Activated T-helper 9 cell treated with anti-CD3 and anti-CD28 coated beads, Interleukin-2, amount 50 U/mL, for 16 hours (primary cell): Measurements from ENCODE around the gene ATP8B3.
A peak's percentile ranks its signal among the peaks of the same experiment; 100 is the strongest.
"Not testable (repeated sequence)": the region's sequence is repeated elsewhere in the genome, so short reads cannot be mapped to it uniquely, and the experiment has no call there.

Experiments used
- DNase-seq: peaks from one replicate; pipeline ENCODE4 v3.0.0-alpha.2; 2020; ENCODE audit warnings: low read depth

Gene ATP8B3

DNA sequence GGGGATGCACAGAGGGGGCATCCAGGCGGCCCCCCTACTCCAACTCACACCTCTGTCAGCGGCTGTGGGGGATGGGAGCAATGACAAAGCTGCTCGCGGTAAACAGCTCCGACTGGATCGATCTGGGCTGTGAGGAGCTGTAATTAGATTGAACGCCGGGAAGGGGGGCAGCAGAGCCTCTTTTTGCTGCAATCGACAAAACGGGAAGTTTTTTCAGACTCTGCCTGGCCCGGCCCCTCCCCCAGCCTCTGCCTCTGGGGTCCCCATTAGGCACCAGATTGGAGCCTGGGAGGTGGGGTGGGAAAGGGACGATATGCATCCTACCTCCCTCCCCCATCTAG lies 42.5 kb downstream of the ATP8B3 start:
- no peak for DNase-seq

DNA sequence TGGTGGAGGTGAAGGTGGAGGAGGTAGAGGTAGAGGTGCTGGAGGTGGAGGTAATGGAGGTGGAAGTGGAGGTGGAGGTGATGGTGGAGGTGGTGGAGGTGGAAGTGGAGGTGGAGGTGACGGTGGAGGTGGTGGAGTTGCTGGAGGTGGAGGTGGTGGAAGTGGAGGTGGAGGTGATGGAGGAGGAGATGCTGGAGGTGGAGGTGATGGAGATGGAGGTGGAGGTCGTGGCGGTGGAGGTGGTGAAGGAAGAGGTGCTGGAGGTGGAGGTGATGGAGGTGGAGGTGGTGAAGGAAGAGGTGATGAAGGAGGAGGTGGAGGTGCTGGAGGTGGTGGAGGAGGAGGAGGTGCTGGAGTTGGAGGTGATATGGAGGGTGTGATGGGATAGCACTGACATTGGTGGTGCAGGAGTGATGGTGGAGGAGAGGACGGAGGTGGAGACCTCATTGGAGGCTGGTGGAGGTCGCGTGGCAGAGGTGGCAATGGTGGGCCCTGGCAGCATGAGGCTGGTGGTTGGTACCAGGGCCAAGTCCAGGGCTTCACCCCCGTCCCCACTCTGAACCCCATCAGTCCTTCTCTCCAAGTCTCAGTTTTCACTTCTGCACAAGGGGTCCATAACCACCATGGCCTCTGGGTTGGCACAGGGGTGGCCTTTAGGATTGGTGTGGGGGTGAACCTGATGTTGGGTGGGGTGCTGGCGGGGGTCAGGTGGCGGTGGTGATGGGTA lies 43.0 kb downstream of the ATP8B3 start:
- DNase-seq, result no peak

DNA sequence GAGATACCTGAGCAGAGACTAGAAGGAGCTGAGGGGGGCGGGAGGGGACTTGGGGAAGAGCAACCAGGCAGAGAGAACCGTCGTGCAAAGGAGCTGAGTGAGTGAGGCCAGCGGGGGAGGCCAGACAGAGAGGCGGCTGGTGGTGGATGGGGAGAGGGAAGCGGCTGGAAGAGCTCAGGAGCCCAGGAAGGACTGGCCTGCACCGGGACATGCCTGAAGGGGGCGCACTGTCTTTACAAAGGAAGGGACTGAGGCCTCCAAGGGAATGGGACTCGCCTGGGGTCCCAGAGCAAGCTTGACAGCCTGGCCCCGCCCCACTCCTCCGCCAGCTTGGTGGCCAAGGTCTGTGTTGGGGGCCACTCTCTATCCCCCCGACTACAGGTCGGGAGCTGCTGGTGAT lies 43.8 kb downstream of the ATP8B3 start:
- no peak for DNase-seq

DNA sequence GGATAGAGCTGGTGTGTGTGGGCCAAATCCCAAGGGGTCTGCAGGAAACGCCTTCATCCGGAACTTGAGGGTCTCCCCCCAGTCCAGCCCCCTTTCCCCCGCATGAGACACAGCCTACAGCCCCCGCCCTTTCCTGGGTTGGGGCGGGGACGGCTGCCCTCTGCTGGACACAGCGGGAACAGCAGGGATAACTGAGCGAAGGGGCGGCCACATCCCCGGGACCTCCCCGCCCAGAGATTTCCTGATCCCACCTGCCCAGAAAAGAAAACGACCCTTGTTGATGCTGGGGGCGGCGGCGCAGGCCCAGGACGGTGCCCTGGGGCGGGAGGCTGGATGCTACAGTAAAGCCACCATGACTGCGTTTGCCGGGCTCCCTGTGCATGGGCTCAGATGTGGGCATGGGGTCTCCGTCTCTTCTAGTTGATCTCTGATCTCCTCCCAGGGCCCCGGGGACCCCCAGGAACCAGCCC lies 44.6 kb downstream of the ATP8B3 start:
- DNase-seq, result peak; percentile 34

DNA sequence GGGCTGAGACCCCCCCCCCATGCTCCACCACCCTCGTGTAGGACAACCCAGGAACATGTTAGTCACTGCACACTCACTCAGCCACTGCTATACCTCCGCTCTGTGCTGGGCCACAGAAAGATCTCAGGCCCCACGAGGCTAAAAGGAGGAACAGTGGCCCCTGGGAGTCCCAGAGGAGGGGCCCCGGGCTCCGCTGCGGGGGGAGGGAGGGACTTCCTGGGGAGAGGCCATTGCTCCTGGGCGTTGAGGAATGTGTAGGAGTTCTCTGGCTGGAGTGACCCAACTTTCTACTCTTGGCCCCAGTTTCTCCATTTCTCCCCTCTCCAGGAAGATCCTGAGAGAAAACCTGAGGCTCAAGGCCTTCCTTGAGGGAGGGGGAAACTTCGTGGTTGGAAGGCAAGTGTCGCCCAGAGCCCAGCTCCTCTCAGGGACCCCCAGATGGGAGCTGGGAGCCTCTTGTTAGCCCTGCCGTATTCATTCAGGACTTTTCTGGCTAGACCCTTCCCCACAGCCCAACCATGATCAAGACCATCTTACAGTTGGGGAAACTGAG lies 45.2 kb downstream of the ATP8B3 start:
- no peak for DNase-seq

DNA sequence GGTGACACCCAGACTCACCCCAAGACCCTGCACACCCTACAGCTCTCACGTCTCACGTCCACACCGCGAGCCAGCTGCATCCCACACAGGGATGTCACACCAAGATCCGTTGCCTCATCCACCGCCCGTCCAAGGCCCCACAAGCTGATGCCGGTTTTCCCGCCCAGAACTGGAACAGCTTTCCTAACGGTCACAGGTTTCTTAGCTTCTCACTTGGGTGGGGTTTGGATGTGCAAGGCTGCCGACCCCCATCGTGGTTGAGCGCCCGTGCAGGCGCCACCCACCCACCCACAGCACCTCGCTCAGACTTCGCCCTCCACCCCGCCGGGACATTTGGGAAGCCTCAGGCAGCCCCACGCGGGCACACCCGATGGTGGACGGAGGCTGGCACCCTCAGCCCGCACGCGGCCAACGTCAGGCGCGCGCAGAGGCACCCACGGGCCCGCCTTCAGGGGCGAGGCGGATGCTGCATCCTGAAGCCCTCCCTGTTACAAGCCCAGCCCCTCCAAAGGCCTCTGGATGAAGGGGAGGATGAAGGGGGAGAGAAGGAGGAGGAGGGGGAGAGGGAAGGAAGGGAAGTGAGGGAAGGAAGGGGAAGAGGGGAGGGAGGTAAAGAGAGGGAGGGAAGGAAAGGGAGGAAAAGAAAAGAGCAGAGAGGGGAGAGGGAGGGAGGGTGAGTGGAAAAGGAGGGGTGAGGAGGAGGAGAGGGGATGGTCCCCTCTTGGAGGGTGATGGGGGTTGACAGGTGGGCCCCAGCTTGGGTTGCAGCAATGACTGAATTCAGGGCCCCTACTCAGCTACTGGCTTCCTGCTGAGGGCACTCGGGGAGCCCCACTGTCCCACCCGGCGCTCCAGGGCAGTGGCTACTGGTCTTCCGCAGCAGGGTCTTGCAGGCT lies 45.9 kb downstream of the ATP8B3 start:
- no peak for DNase-seq

DNA sequence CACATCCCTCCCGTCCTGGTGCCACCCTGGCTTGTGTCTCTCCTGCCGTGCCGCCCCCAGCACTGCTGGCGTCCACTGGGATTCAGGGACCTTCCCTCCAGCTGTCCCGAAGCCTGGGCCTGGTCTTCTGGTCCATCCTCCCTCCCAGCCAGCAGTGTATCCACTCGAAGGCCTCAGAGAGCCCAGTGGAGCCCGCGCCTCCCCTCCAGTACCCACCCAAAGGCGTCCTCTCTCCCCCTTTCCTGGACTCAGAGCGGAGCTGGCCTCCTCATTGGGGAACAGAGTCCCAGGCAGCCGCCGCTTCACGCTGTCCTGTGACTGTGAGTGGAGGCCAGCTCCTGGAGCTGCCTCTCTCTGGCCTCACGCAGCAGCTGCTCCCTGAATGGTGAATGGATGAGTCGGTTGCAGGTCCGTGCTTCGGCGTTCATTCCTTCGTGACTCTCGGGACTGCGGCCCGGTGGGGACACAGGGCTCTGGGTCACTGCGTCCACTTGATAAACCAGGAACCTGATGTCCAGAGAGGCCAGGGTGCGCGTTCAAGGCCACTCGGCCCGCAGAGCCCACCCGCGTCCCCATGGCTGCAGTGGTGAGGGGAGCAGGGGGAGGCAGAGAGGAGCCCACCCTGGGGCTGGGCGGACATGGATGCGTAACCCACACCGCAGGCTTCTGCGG lies 46.7 kb downstream of the ATP8B3 start:
- no peak for DNase-seq

DNA sequence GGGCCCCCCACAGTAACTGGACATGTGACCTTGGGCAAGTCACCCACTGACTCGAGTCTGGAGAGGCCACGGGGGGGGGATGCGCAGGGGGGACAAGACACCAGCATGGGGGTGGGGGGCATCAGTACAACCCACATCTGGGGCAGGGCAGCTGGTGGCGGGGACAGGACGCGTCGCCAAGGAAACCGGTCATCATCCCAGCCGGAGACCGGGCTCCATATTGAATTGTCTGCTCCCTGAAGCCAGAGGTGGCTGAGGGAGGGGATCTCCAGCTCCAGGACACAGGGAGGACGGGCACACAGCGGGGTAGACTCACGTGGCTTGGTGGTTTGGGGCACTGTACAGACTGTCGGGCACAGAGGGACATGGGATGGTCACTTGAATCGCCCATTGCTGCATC lies 47.3 kb downstream of the ATP8B3 start:
- no peak for DNase-seq

DNA sequence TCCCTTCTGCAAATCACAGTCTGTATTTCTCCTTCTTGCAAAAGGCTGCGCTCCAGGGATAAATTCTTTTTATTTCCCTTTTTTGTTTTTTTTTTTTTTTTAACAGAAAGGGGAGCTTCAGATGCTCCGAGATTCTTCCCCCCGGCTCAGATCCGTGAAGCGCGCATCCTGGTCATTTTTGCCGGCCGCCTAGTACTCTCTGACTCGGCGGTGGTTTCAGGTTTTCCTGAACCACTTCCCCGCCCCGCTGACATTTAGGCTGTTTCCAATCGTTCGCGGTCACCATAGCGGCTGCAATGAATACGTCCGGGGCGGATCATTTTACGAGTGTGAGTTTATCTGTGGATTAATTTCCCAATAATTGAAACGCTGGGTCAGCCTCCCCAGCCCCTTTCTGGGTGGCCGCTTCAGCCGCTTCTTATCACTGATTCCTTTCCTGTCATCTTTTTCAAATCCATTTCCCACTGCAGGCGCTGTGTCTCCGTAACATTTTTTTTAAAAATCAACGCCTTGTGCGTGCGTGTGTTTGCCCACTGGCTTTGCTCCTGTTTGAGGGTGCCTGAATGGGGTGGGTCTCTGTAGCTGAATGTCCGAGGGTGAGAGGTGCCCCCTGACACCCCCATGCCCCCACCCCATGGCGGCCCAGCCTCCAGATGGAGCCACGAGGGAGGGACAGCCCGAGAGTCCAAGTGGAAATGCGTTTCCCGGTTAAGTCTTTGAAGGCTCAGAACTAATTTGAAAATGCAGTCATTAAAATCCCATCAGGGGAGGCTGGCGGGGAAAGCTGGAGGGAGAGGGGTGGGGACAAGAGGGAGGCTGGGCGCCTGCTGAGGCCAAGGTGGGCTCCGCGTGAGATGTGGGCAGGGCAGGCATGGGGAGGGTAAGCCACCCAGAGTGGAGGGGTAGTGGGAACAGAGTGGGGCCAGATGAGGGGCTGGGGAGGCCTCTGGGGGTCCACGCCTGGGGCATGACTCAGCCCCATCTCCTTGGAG lies 48.1 kb downstream of the ATP8B3 start:
- DNase-seq, result no peak

DNA sequence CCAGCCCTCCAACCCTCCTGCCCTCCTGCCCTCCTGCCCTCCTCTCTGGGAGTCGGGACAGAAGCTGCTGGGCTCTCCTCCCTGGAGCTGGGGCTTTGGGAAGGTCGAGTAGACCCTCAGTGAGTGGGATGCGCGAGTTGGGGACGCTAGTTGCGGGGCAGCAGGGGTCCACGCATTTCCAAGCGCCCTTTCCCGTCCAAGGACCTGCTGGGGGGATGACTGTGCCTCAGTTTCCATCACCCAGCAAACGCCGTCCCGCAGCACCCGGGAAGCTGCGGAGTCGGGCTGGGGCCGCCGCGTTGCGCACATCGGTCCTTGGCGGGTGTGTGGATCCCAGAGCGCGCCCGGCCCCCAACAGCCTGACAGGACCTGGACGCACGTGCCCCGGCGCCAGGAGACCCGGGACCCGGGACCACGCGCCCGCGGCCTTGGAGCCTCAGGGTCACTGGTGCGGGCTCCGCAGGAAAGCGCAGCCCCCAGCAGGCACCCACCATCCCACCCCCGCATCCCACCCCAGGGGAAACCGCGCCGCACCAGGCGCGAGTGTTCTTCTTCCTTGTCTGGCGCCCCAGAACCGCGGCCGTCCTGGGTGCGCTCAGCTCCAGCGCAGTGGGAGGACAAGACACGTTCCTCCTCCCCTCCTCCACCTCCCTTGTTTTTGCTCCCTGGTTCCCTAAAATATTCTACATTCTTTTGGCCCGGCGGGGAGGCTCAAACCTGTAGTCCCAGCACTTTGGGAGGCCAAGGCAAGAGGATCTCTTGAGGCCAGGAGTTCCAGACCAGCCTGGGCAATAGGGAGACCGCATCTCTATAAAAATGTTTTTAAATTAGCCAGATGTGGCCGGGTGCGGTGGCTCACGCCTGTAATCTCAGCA lies 49.6 kb downstream of the ATP8B3 start:
- DNase-seq, result no peak

DNA sequence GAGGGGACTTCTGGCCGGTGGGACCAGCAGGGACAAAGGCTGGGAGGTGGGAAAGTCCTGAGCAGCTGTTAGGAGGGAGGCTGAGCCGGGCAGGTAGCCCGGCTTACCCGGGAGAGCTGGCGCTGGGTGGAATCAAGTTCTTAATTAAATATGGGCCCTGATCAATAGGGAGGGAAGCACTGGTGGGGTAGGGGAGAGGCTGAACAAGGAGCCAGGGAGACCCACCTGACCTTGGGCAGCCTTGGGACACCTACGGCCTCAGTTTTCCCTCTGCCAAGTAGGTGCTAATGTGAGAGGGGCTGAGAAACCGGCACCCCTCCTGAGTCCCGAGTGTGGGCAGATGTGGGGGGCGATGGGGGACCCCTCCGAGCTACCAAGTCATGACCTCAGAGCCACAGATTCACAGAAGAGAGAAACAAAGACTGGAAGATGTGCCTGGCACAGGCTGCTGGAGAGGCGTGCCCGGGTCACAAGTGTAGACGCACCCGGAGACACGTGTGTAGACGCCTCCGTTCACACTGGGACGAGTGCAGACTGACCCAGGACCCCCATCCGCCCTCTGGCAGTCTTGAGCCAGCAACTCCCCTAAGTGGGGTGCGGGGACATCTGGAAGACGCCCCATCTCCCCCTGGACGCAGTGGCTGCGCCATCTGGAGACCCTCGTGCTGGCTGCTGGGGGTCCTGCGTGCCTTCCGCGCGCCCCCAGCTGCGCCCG lies 50.4 kb downstream of the ATP8B3 start:
- no peak for DNase-seq

DNA sequence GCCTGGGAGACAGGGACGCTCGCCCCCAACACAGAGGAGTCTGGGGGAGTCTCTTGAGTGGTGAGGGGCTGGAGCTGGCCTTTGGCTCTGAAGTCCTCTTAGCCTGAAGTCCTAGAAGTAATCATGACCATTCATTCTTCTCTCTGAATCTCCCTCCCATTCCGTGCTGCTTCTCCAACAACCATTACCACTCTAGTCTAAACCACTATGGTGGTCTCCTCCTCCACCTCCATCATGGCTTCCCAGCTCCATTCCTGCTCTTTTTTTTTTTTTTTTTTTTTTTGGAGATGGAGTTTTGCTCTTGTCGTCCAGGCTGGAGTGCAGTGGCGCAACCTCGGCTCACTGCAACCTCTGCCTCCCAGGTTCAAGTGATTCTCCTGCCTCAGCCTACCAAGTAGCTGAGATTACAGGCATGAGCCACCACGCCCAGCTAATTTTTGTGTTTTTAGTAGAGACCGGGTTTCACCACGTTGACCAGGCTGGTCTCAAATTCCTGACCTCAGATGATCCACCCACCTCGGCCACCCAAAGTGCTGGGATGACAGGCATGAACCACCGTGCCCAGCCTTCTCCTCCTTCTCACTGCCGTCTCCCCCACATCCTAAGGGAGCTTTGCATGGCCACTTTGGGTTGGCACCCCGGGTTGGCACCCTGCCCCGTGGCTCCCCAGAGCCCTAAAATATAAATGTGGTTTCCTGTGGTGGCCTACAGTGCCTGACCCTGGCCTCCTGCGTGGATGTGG lies 51.1 kb downstream of the ATP8B3 start:
- DNase-seq, result not testable (repeated sequence)

DNA sequence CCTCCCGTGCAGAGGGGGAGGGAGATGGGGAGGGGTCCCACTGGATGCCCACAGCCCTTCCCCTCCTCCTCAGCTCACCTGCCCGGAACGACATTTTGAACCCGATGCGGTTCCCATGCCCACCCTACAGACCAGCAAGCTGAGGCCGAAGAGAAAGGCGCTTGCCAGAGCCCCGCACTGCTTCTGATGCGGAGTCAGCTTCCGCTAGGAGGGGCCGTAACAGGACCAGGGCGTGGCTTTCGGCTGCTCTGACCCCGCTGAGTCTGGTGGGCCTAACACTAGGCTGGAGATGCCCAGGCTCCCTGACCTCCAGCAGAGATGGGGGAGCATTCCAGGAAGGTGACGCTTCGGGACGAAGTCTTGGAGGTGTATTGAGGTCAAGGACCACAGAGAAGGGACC lies 52.1 kb downstream of the ATP8B3 start:
- DNase-seq, result no peak

DNA sequence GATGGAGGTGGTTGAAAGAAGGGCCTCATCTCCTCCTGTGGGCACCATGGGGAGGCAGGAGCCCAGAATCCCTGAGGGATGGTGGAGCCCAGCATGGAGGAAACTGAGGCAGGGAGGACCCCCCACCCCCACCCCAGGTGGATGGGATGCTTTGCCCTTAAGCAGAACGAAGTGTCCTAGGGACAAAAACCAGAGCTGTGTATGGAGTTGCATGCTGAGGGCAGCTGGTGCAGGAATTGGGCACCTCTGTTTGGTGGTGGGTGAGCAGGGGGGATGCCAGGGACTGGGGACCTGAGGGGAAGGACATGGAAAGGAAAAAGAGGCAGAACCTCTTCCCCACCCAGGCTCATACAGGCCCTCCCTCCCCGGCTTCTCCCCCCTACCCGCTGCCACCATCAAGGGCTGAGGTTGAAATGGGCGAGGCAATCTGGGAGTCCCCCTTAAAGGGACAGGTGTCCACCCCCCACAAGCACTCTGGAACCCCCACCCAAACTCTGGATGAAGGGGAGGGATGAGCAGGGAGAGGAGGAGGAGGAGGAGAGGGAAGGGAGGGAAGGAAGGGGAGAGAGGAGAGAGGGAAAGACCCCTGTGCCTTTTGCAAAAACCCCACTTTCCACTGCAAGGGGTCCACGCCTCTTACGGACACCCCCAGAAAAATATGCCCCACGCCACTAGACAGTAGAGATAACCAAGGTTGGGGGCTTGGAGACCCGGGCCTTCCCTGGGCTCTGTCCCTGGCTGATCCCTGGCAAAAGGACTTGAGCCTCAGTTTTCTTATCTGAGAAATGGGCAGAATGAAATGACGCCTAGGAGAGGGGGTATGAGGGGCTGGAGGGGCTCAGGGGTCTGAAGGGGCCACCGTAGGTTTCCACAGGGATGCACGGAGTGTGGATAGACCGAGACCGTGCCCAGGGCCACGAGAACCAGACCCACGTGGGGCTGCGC lies 52.8 kb downstream of the ATP8B3 start:
- no peak for DNase-seq

DNA sequence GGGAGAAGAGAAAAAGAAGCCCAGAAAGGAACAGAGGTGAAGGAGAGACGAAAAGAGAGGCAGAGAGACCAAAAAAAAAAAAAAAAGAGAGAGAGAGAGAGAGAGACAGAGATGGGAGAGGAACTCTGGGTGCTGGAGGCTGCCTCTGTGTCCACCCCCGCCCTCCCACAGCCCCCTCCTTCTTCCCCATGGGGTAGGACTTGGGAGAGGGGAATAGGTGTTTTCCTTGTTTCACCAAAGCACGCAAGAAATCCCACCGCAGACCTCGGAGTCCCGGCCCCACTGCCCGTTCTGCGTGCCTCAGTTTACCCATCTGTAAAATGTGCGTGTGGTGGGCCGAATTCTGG lies 53.9 kb downstream of the ATP8B3 start:
- DNase-seq, result no peak

DNA sequence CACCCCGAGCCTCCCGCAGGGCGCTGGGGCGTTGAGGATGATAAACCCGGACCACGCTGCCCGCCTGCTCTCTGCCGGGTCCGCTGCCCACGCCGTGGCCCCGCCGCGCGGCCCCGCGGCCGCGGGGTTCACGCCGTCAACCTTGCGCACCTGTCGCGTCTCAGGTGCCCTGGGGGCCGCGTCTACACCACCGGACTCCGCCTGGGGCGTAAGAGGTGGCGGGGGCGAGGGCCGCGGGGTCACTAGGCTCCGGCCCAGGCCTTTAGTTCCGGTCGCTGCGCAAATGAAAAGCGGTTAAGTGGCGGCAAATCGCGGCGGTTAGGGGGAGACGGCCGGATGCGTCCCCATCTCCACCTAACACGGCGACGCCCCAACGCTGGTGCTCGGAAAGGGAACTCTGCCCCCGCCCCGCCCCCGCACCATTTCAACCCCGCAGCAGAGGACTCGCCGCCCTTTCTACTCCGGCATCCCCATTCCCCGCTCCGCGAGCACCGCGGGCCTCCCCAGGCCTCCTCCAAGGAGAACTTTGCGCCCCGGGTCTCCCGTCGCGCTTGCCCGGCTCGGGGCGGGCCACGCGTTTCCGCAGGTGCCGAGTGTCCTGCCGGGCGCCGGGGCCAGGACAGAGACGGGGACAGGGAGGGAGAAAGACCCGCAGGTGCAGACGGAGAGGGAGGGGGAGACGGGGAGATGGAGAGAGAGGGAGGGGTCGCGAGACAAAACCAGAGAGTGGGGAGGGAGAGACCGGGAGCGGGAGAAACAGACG lies 54.4 kb downstream of the ATP8B3 start:
- DNase-seq, result no peak
